H1 (cell line): ENCODE measurements around the gene TGM1. TPM values are rescaled to one million over a fixed set of nuclear protein-coding genes. Genes with fewer than 3 reads are reported as not detected.

ENCODE experiments used
- CTCF ChIA-PET: fragments of 300-600 bp; sonication (Branson Sonifier 250); formaldehyde crosslinking; loops from one replicate; lab custom pipeline; 2021; ENCODE audit not compliant: partially characterized antibody; lab: Charles Lee
- POLR2A ChIA-PET: fragments of 300-600 bp; sonication (Branson Sonifier 250); formaldehyde crosslinking; loops from one replicate; lab custom pipeline; 2021; ENCODE audit warnings: inconsistent platforms; ENCODE audit not compliant: partially characterized antibody; lab: Charles Lee
- DNase-seq, 2 experiments: peaks; one replicate each; pipeline versions ENCODE4 v3.0.0 to v3.0.0-alpha.2; 2010 to 2022; ENCODE audit warnings: low spot score in 2 of 2, low read depth in 1 of 2, mixed read lengths in 1 of 2
- FAIRE-seq: peaks from 2 replicates; lab custom pipeline; 2011; peaks lifted over from hg19 to GRCh38; lab: Jason Lieb, UNC
- H2AFZ ChIP-seq: 2 replicates; pipeline ENCODE4 v1.8.1; 2012; ENCODE audit warnings: low read length, inconsistent platforms
- H2AK5ac ChIP-seq: 2 replicates; pipeline ENCODE4 v1.6.1; 2013; ENCODE audit warnings: low read depth, low read length
- H2BK120ac ChIP-seq: replicated peaks from 2 replicates; pipeline ENCODE3; 2013; ENCODE audit warnings: low read depth, low read length, inconsistent platforms
- H2BK12ac ChIP-seq: 2 replicates; pipeline ENCODE4 v1.6.1; 2013; ENCODE audit warnings: low read depth, low read length
- H2BK15ac ChIP-seq: 2 replicates; pipeline ENCODE4 v1.6.1; 2013; ENCODE audit warnings: low read length
- H2BK20ac ChIP-seq: 2 replicates; pipeline ENCODE4 v1.6.1; 2013; ENCODE audit warnings: low read length
- H2BK5ac ChIP-seq: 2 replicates; pipeline ENCODE4 v1.6.1; 2013; ENCODE audit warnings: low read depth, low read length
- H3K14ac ChIP-seq: 2 replicates; pipeline ENCODE4 v1.6.1; 2013; ENCODE audit warnings: inconsistent platforms; ENCODE audit not compliant: insufficient read length
- H3K18ac ChIP-seq: 2 replicates; pipeline ENCODE4 v1.6.1; 2013; ENCODE audit warnings: low read length; ENCODE audit errors: extremely low read depth
- H3K23ac ChIP-seq: 2 replicates; pipeline ENCODE4 v1.6.1; 2013; ENCODE audit warnings: inconsistent platforms; ENCODE audit not compliant: insufficient read length
- H3K23me2 ChIP-seq: 2 replicates; pipeline ENCODE4 v1.6.1; 2013; ENCODE audit warnings: low read depth, low read length
- H3K27ac ChIP-seq: 2 replicates; pipeline ENCODE4 v1.6.1; 2011; ENCODE audit warnings: low read depth, low read length, inconsistent platforms
- H3K27me3 ChIP-seq, 4 experiments: replicated peaks in 1 of 4; 1 replicate in 1 of 4; 2 replicates in 3 of 4; pipeline versions ENCODE4 v1.6.1 to v1.8.1; 2011 to 2013; ENCODE audit warnings: low read length in 3 of 4, mild to moderate bottlenecking in 3 of 4, inconsistent platforms in 2 of 4, mixed read lengths in 2 of 4, moderate library complexity in 1 of 4; ENCODE audit not compliant: control insufficient read depth in 3 of 4, insufficient read depth in 3 of 4; ENCODE audit errors: extremely low read depth in 1 of 4
- H3K36me3 ChIP-seq, 4 experiments: 2 replicates each; pipeline versions ENCODE4 v1.6.1 to v1.8.1; 2011 to 2013; ENCODE audit warnings: mild to moderate bottlenecking in 4 of 4, low read length in 3 of 4, moderate library complexity in 2 of 4, control low read depth in 1 of 4, inconsistent platforms in 1 of 4; ENCODE audit not compliant: insufficient read depth in 4 of 4, control insufficient read depth in 2 of 4
- H3K4ac ChIP-seq: replicated peaks from 2 replicates; pipeline ENCODE3; 2013; ENCODE audit warnings: low read length, low read depth, mixed read lengths, inconsistent platforms; ENCODE audit not compliant: insufficient read length
- H3K4me1 ChIP-seq, 4 experiments: replicated peaks in 1 of 4; 1 replicate in 1 of 4; 2 replicates in 3 of 4; pipeline versions ENCODE4 v1.6.1 to v1.8.1; 2011 to 2013; ENCODE audit warnings: low read length in 3 of 4, inconsistent platforms in 2 of 4, mixed read lengths in 1 of 4; ENCODE audit not compliant: insufficient read depth in 4 of 4, control insufficient read depth in 3 of 4
- H3K4me2 ChIP-seq, 2 experiments: 2 replicates each; pipeline versions ENCODE4 v1.6.1 to v1.8.1; 2011 to 2013; ENCODE audit warnings: low read depth in 2 of 2, low read length in 2 of 2, control low read depth in 1 of 2, inconsistent platforms in 1 of 2, mild to moderate bottlenecking in 1 of 2; ENCODE audit not compliant: insufficient read depth in 1 of 2
- H3K4me3 ChIP-seq, 4 experiments: fragments of 200-600, 300-600 bp in 1 of 4; sonication (generic), shearing (Covaris generic), sonication (Bioruptor Twin) in 1 of 4; 2 replicates each; pipeline versions ENCODE4 v1.5.1 to v1.8.1; 2011 to 2016; ENCODE audit warnings: low read length in 4 of 4, low read depth in 3 of 4, control low read depth in 2 of 4, inconsistent platforms in 2 of 4, mild to moderate bottlenecking in 2 of 4, mixed read lengths in 1 of 4, moderate library complexity in 1 of 4; ENCODE audit not compliant: insufficient read depth in 2 of 4; ENCODE audit errors: extremely low read depth in 1 of 4
- H3K56ac ChIP-seq: replicated peaks from 2 replicates; pipeline ENCODE3; 2013; ENCODE audit warnings: low read depth, mild to moderate bottlenecking, mixed read lengths, low read length, inconsistent platforms; ENCODE audit not compliant: insufficient read length
- H3K79me1 ChIP-seq: 2 replicates; pipeline ENCODE4 v1.6.1; 2013; ENCODE audit warnings: low read depth, low read length, control low read depth
- H3K79me2 ChIP-seq, 2 experiments: 2 replicates each; pipeline versions ENCODE4 v1.6.1 to v1.8.1; 2012 to 2013; ENCODE audit warnings: low read length in 2 of 2, mild to moderate bottlenecking in 2 of 2, inconsistent platforms in 1 of 2; ENCODE audit not compliant: insufficient read depth in 2 of 2, control insufficient read depth in 1 of 2
- H3K9ac ChIP-seq, 4 experiments: replicated peaks in 1 of 4; 1 replicate in 1 of 4; 2 replicates in 3 of 4; pipeline versions ENCODE4 v1.6.1 to v1.8.1; 2011 to 2013; ENCODE audit warnings: low read depth in 3 of 4, low read length in 3 of 4, control low read depth in 2 of 4, mild to moderate bottlenecking in 2 of 4, moderate library complexity in 2 of 4, inconsistent platforms in 1 of 4; ENCODE audit errors: extremely low read depth in 1 of 4
- H3K9me3 ChIP-seq, 2 experiments: 2 replicates each; pipeline versions ENCODE4 v1.6.1 to v1.8.1; 2012 to 2013; ENCODE audit warnings: mild to moderate bottlenecking in 2 of 2, moderate library complexity in 2 of 2, control low read depth in 1 of 2, inconsistent platforms in 1 of 2, low read depth in 1 of 2, low read length in 1 of 2, mixed read lengths in 1 of 2; ENCODE audit not compliant: insufficient read depth in 2 of 2
- H4K20me1 ChIP-seq, 2 experiments: replicated peaks in 1 of 2; 2 replicates each; pipeline versions ENCODE3 to v1.8.1; 2011 to 2013; ENCODE audit warnings: inconsistent platforms in 2 of 2, low read length in 2 of 2, mild to moderate bottlenecking in 1 of 2; ENCODE audit not compliant: insufficient read depth in 2 of 2, control insufficient read depth in 1 of 2
- H4K5ac ChIP-seq: 2 replicates; pipeline ENCODE4 v1.6.1; 2013; ENCODE audit warnings: low read length, low read depth, mixed read lengths, inconsistent platforms; ENCODE audit not compliant: insufficient read length
- H4K8ac ChIP-seq: 2 replicates; pipeline ENCODE4 v1.8.0; 2013; ENCODE audit warnings: mild to moderate bottlenecking, moderate library complexity, low read length, inconsistent platforms; ENCODE audit not compliant: insufficient read depth; ENCODE audit errors: extremely low read depth
- H4K91ac ChIP-seq: replicated peaks from 2 replicates; pipeline ENCODE3; 2013; ENCODE audit warnings: low read length, mixed read lengths, inconsistent platforms; ENCODE audit not compliant: insufficient read length
- EP300 ChIP-seq, 2 experiments: IDR thresholded peaks; 1 replicate in 1 of 2; 2 replicates in 1 of 2; pipeline ENCODE4 v1.6.1; 2011 to 2012; ENCODE audit warnings: low read depth in 2 of 2, low read length in 2 of 2, mild to moderate bottlenecking in 2 of 2, borderline replicate concordance in 1 of 2, inconsistent platforms in 1 of 2, moderate library complexity in 1 of 2
- KDM5A ChIP-seq: fragments of 200-600 bp; IDR thresholded peaks from 2 replicates; pipeline ENCODE4 v1.7.1; 2012; ENCODE audit warnings: mild to moderate bottlenecking, low read length, inconsistent platforms, mixed read lengths
- MAX ChIP-seq: IDR thresholded peaks from 2 replicates; pipeline ENCODE4 v1.6.1; 2012; ENCODE audit warnings: inconsistent platforms
- POLR2A ChIP-seq, 2 experiments: IDR thresholded peaks; 1 replicate in 1 of 2; 2 replicates in 1 of 2; pipeline ENCODE4 v1.6.1; 2011; ENCODE audit warnings: low read depth in 2 of 2, low read length in 2 of 2, mild to moderate bottlenecking in 2 of 2; ENCODE audit errors: control extremely low read depth in 1 of 2
- SIN3A ChIP-seq, 2 experiments: IDR thresholded peaks in 1 of 2; conservative IDR thresholded peaks in 1 of 2; 2 replicates each; pipeline ENCODE4 v1.6.1; 2011 to 2012; ENCODE audit warnings: low read length in 2 of 2, improper control_type of control experiment in 1 of 2, low read depth in 1 of 2, mild to moderate bottlenecking in 1 of 2
- SIRT6 ChIP-seq: IDR thresholded peaks from one replicate; pipeline ENCODE4 v1.7.1; 2012; ENCODE audit warnings: low read length, inconsistent platforms
- SP1 ChIP-seq: IDR thresholded peaks from 2 replicates; pipeline ENCODE4 v1.6.1; 2011; ENCODE audit warnings: low read depth, low read length
- WGBS, 2 experiments: shearing (Covaris generic) in 1 of 2; methylation state at CpG; one replicate each; pipeline versions ENCODE4 v1.1.6 to v1.1.7; 2013 to 2015; ENCODE audit warnings: low lambda C conversion rate in 2 of 2, mixed read lengths in 2 of 2, inconsistent platforms in 1 of 2, low coverage in 1 of 2, missing lambda C conversion rate in 1 of 2; ENCODE audit not compliant: insufficient replicate concordance in 2 of 2, insufficient coverage in 1 of 2, insufficient read length in 1 of 2; ENCODE audit errors: extremely low coverage in 1 of 2, missing lambda C conversion rate in 1 of 2; 5-methylcytosine and 5-hydroxymethylcytosine counted together
- polyA plus RNA-seq, 7 experiments: library from polyadenylated mRNA; depleted of rRNA in 3 of 7; stranded (reverse) in 5 of 7; unstranded in 2 of 7; fragments of >200 nt in 5 of 7; fragments of 200-250 nt in 2 of 7; gene quantifications; 1 replicate in 5 of 7; 2 replicates in 1 of 7; 4 replicates in 1 of 7; pipeline versions ENCODE4 v1.2.1 to v1.2.3, GENCODE V29; 2011 to 2013; ENCODE audit warnings: missing spikeins in 2 of 7, mixed read lengths in 2 of 7
- total RNA-seq: library from RNA; stranded (reverse); fragmentation: NEBNext Ultra II Directional; extraction: Animal tissue kit (Norgen Biotek cat#: 25700); gene quantifications from 2 replicates; pipeline ENCODE4 v1.2.1, GENCODE V29; 2021
- TF ChIP-seq, protein P1 (sequence below): IDR thresholded peaks from 2 replicates; pipeline ENCODE4 v1.6.1; 2012; ENCODE audit warnings: inconsistent platforms

Gene TGM1
- total and polyA plus RNA-seq, 2 of the 8 experiments (the other 6 are each of a cell fraction or from before 2014, with no cell fraction given): 1.8 to 2.2 TPM

- Histone ChIP-seq H3K56ac (no peak overlapping the region), H4K20me1 (no peaks in the 10 kb centered on the region), H2BK15ac (no peak overlapping the region), H3K23me2 (peaks cover 8% of the 10 kb centered on the region), H3K9ac (no peak overlapping the region; a peak in 1 of 7 replicates), H2AK5ac (no peak overlapping the region), H3K18ac (no peak overlapping the region), H3K79me1 (no peaks in the 10 kb centered on the region), H3K4me1 (peaks cover 0 to 5% (median 2%) of the 10 kb centered on the region in 4 experiments; a peak in 1 of 7 replicates), H4K91ac (no peak overlapping the region), H4K8ac (no peak overlapping the region), H4K5ac (no peak overlapping the region), H2BK20ac (no peak overlapping the region), H3K9me3 (no peaks in the 10 kb centered on the region), H2BK5ac (no peak overlapping the region), H3K79me2 (peaks cover 0 to 3% of the 10 kb centered on the region in 2 experiments; a peak in 1 of 4 replicates), H3K27me3 (no peaks in the 10 kb centered on the region), H3K27ac (no peak overlapping the region), H3K14ac (no peak overlapping the region), H2BK120ac (no peak overlapping the region)
- 89% methylated on average over 6 of the region's 6 CpGs; no CpG with 5 or more reads in 1 of the 2 experiments for WGBS, 2 experiments
- CTCF ChIA-PET: interaction anchor here (0.9 kb wide), 1 partner anchor 59 kb away, joined by 3 read pairs; no protein-coding TSS in a partner anchor
- no peak for FAIRE-seq
- TF ChIP-seq MAX (no peak), SP1 (no peak), POLR2A (IDR thresholded peaks at IDR 0.05; ENCODE audit: control extremely low read depth in 1 of 2, low read depth in 2 of 2, low read length in 2 of 2) (peak in 1 of 2 experiments; percentile 29; a peak in 1 of 3 replicates), KDM5A (no peak), SIN3A (conservative IDR thresholded peaks at IDR 0.05 in 1 of 2, IDR thresholded peaks at IDR 0.05 in 1 of 2; ENCODE audit: low read depth in 1 of 2, low read length in 2 of 2) (no peak), SIRT6 (no peak), EP300 (IDR thresholded peaks at IDR 0.05; ENCODE audit: borderline replicate concordance in 1 of 2, low read depth in 2 of 2, low read length in 2 of 2) (no peak)
- TF ChIP-seq, protein P1, sequence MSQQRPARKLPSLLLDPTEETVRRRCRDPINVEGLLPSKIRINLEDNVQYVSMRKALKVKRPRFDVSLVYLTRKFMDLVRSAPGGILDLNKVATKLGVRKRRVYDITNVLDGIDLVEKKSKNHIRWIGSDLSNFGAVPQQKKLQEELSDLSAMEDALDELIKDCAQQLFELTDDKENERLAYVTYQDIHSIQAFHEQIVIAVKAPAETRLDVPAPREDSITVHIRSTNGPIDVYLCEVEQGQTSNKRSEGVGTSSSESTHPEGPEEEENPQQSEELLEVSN: no peak
- TF ChIP-seq, all 59 proteins: peak for 1
- H3K4ac ChIP-seq: no peak overlapping the region
- POLR2A ChIA-PET: interaction anchor here (0.9 to 11.1 kb wide), 5 partner anchors 12 to 42 kb away, joined by 3 to 119 read pairs (median 22); partner anchors contain the start of genes IPO4 and TM9SF1
- H2AFZ ChIP-seq: no peak overlapping the region
- no peak for DNase-seq
- no peak overlapping the region for H3K23ac ChIP-seq
- H3K36me3 ChIP-seq: peaks cover 17 to 36% (median 29%) of the 10 kb centered on the region in 4 experiments; a peak in 7 of 8 replicates
- no peak overlapping the region for H3K4me3 ChIP-seq
- no peak overlapping the region for H2BK12ac ChIP-seq
- H3K4me2 ChIP-seq: no peak overlapping the region
Observed at GRCh38 chr14:24211311-24211710, 51.7 kb downstream of the TGM1 start.
